Trophoblast cell (in vitro differentiated cells and primary cell): Measurements from ENCODE around the gene AP1G2.
A peak's percentile ranks its signal among the peaks of the same experiment; 100 is the strongest.

ENCODE experiments used
- DNase-seq, 2 donors: peaks; one replicate each; pipeline ENCODE4 v3.0.0-alpha.2; 2016
- H2AFZ ChIP-seq: 2 replicates; pipeline ENCODE4 v1.6.1; 2013; ENCODE audit warnings: low read length, moderate library complexity, mild to moderate bottlenecking; ENCODE audit not compliant: insufficient read depth, poor library complexity
- H2AK5ac ChIP-seq: 2 replicates; pipeline ENCODE4 v1.6.1; 2013; ENCODE audit warnings: mild to moderate bottlenecking, low read length
- H2BK120ac ChIP-seq: 2 replicates; pipeline ENCODE4 v1.6.1; 2013; ENCODE audit warnings: low read length, mild to moderate bottlenecking, moderate library complexity; ENCODE audit not compliant: insufficient read depth, poor library complexity
- H2BK12ac ChIP-seq: 2 replicates; pipeline ENCODE4 v1.6.1; 2013; ENCODE audit warnings: mild to moderate bottlenecking, low read length, moderate library complexity
- H2BK5ac ChIP-seq: 2 replicates; pipeline ENCODE4 v1.6.1; 2013; ENCODE audit warnings: low read length, low read depth, moderate library complexity, mild to moderate bottlenecking; ENCODE audit not compliant: poor library complexity
- H3K14ac ChIP-seq: 2 replicates; pipeline ENCODE4 v1.6.1; 2013; ENCODE audit warnings: mild to moderate bottlenecking, low read length
- H3K18ac ChIP-seq: 2 replicates; pipeline ENCODE4 v1.6.1; 2013; ENCODE audit warnings: mild to moderate bottlenecking, low read length
- H3K23ac ChIP-seq: 2 replicates; pipeline ENCODE4 v1.6.1; 2013; ENCODE audit warnings: low read length
- H3K27ac ChIP-seq: 2 replicates; pipeline ENCODE4 v1.5.1; 2013; ENCODE audit warnings: low read depth, mild to moderate bottlenecking, inconsistent platforms, low read length, moderate library complexity
- H3K27me3 ChIP-seq: 2 replicates; pipeline ENCODE4 v1.6.1; 2013; ENCODE audit warnings: inconsistent platforms, mild to moderate bottlenecking, low read length, moderate library complexity; ENCODE audit not compliant: insufficient read depth
- H3K36me3 ChIP-seq, 2 experiments: 1 replicate in 1 of 2; 2 replicates in 1 of 2; pipeline ENCODE4 v1.6.1; 2013; ENCODE audit warnings: low read length in 2 of 2, mild to moderate bottlenecking in 2 of 2, moderate library complexity in 1 of 2; ENCODE audit not compliant: insufficient read depth in 2 of 2, control insufficient read depth in 1 of 2
- H3K4ac ChIP-seq: 2 replicates; pipeline ENCODE4 v1.6.1; 2013; ENCODE audit warnings: low read depth, mild to moderate bottlenecking, low read length, moderate library complexity
- H3K4me1 ChIP-seq, 2 experiments: 1 replicate in 1 of 2; 2 replicates in 1 of 2; pipeline ENCODE4 v1.6.1; 2013; ENCODE audit warnings: low read length in 2 of 2, mild to moderate bottlenecking in 2 of 2, moderate library complexity in 1 of 2; ENCODE audit not compliant: insufficient read depth in 2 of 2, control insufficient read depth in 1 of 2
- H3K4me2 ChIP-seq: 2 replicates; pipeline ENCODE4 v1.6.1; 2013; ENCODE audit warnings: inconsistent platforms, mild to moderate bottlenecking, low read length, moderate library complexity
- H3K4me3 ChIP-seq: 2 replicates; pipeline ENCODE4 v1.5.1; 2013; ENCODE audit warnings: mild to moderate bottlenecking, low read depth, low read length, inconsistent platforms
- H3K79me1 ChIP-seq: one replicate; pipeline ENCODE4 v1.6.1; 2013; ENCODE audit warnings: low read length
- H3K79me2 ChIP-seq: 2 replicates; pipeline ENCODE4 v1.6.1; 2013; ENCODE audit warnings: low read length, mild to moderate bottlenecking; ENCODE audit not compliant: control insufficient read depth, insufficient read depth, poor library complexity
- H3K9ac ChIP-seq: 2 replicates; pipeline ENCODE4 v1.6.1; 2013; ENCODE audit warnings: mild to moderate bottlenecking, low read length
- H3K9me3 ChIP-seq: 2 replicates; pipeline ENCODE4 v1.6.1; 2013; ENCODE audit warnings: low read depth, mild to moderate bottlenecking, control low read depth, inconsistent platforms, low read length; ENCODE audit not compliant: insufficient read depth
- H4K12ac ChIP-seq: 2 replicates; pipeline ENCODE4 v1.6.1; 2013; ENCODE audit warnings: low read depth, mild to moderate bottlenecking, low read length, moderate library complexity
- H4K8ac ChIP-seq: 2 replicates; pipeline ENCODE4 v1.6.1; 2013; ENCODE audit warnings: low read depth, mild to moderate bottlenecking, low read length, moderate library complexity
- H4K91ac ChIP-seq: one replicate; pipeline ENCODE4 v1.6.1; 2013; ENCODE audit warnings: low read depth, mild to moderate bottlenecking, low read length, moderate library complexity
- WGBS: extraction: QIAGEN DNeasy Blood & Tissue Kit; methylation state at CpG from one replicate; pipeline ENCODE4 v1.1.7; 2013; ENCODE audit warnings: missing lambda C conversion rate; ENCODE audit not compliant: insufficient read length, insufficient coverage; ENCODE audit errors: extremely low coverage; 5-methylcytosine and 5-hydroxymethylcytosine counted together

AP1G2 gene

GRCh38 chr14:23564876-23565275 is 2.7 kb downstream of the AP1G2 start:
- Histone ChIP-seq H3K18ac (no peak overlapping the region), H4K91ac (no peak overlapping the region), H3K4me2 (no peak overlapping the region), H3K27me3 (no peaks in the 10 kb centered on the region), H3K36me3 (peaks cover 52 to 56% of the 10 kb centered on the region in 2 experiments), H3K4ac (no peak overlapping the region), H2AFZ (no peak overlapping the region), H3K79me2 (peaks cover 5% of the 10 kb centered on the region), H3K4me3 (no peak overlapping the region), H4K12ac (no peak overlapping the region), H3K14ac (no peak overlapping the region), H4K8ac (no peak overlapping the region), H3K9me3 (peaks cover 7% of the 10 kb centered on the region), H2BK5ac (no peak overlapping the region), H2BK120ac (no peak overlapping the region), H2AK5ac (no peak overlapping the region), H2BK12ac (no peak overlapping the region), H3K79me1 (peaks cover 7% of the 10 kb centered on the region), H3K4me1 (peaks cover 5 to 11% of the 10 kb centered on the region in 2 experiments), H3K9ac (no peak overlapping the region), H3K27ac (no peak overlapping the region), H3K23ac (no peak overlapping the region)
- WGBS, result no CpG with 5 or more reads among the region's 7 CpGs
- no peak for DNase-seq

- Histone ChIP-seq H3K4me1 (peaks cover 5 to 8% of the 10 kb centered on the region in 2 experiments), H2AFZ (no peak overlapping the region), H3K36me3 (peaks cover 57 to 62% of the 10 kb centered on the region in 2 experiments), H3K9me3 (peaks cover 7% of the 10 kb centered on the region), H3K14ac (no peak overlapping the region), H3K79me2 (peaks cover 5% of the 10 kb centered on the region), H2BK120ac (no peak overlapping the region), H2BK5ac (no peak overlapping the region), H3K18ac (no peak overlapping the region), H3K79me1 (peaks cover 7% of the 10 kb centered on the region), H3K9ac (no peak overlapping the region), H2AK5ac (no peak overlapping the region), H4K91ac (no peak overlapping the region), H3K4me3 (no peak overlapping the region), H2BK12ac (no peak overlapping the region), H4K8ac (no peak overlapping the region), H3K4me2 (no peak overlapping the region), H3K27ac (no peak overlapping the region), H3K23ac (no peak overlapping the region), H3K4ac (no peak overlapping the region), H3K27me3 (no peaks in the 10 kb centered on the region), H4K12ac (no peak overlapping the region)
- WGBS, result no CpG with 5 or more reads among the region's 13 CpGs
- no peak for DNase-seq
Measured at GRCh38 chr14:23564181-23564812, 3.3 kb downstream of the AP1G2 start.

- Histone ChIP-seq H4K8ac (no peak overlapping the region), H3K79me1 (peaks cover 7% of the 10 kb centered on the region), H2AFZ (no peak overlapping the region), H3K4me2 (no peak overlapping the region), H3K9ac (no peak overlapping the region), H3K23ac (no peak overlapping the region), H3K27ac (no peak overlapping the region), H4K91ac (no peak overlapping the region), H4K12ac (no peak overlapping the region), H3K4me1 (peaks cover 4 to 5% of the 10 kb centered on the region in 2 experiments), H2BK5ac (no peak overlapping the region), H3K9me3 (peaks cover 7% of the 10 kb centered on the region), H3K27me3 (no peaks in the 10 kb centered on the region), H2AK5ac (no peak overlapping the region), H3K79me2 (peaks cover 5% of the 10 kb centered on the region), H2BK120ac (no peak overlapping the region), H2BK12ac (no peak overlapping the region), H3K4me3 (peak overlapping the region; percentile 10), H3K14ac (no peak overlapping the region), H3K18ac (no peak overlapping the region), H3K36me3 (peaks cover 62 to 68% of the 10 kb centered on the region in 2 experiments), H3K4ac (no peak overlapping the region)
- peak; percentile 40 to 60 for DNase-seq
- WGBS, result no CpG with 5 or more reads among the region's 14 CpGs
Measured at GRCh38 chr14:23563473-23564180, 4.0 kb downstream of the AP1G2 start.

- Histone ChIP-seq H3K9me3 (peaks cover 7% of the 10 kb centered on the region), H4K12ac (no peak overlapping the region), H3K9ac (no peak overlapping the region), H3K4ac (no peak overlapping the region), H3K27ac (no peak overlapping the region), H3K4me1 (peaks cover 4 to 5% of the 10 kb centered on the region in 2 experiments), H3K79me2 (peaks cover 5% of the 10 kb centered on the region), H3K23ac (no peak overlapping the region), H4K91ac (no peak overlapping the region), H2BK120ac (no peak overlapping the region), H3K4me3 (peak overlapping the region; percentile 10), H3K4me2 (no peak overlapping the region), H3K79me1 (peaks cover 7% of the 10 kb centered on the region), H3K36me3 (peaks cover 66 to 74% of the 10 kb centered on the region in 2 experiments), H3K18ac (no peak overlapping the region), H3K14ac (no peak overlapping the region), H2BK5ac (no peak overlapping the region), H2AK5ac (no peak overlapping the region), H4K8ac (no peak overlapping the region), H2AFZ (no peak overlapping the region), H2BK12ac (no peak overlapping the region), H3K27me3 (no peaks in the 10 kb centered on the region)
- DNase-seq, result peak in 1 of 2 donors; percentile 59
- WGBS, result no CpG with 5 or more reads among the region's 2 CpGs
Measured at GRCh38 chr14:23562822-23563472, 4.6 kb downstream of the AP1G2 start.
